ENCODE data around the gene BRD7. TPM values are rescaled to one million over a fixed set of nuclear protein-coding genes. Genes with fewer than 3 reads are reported as not detected.

Gene BRD7
- total RNA-seq, 1 donor from 2014 or later, result 88.8 TPM

- DNase-seq (ENCODE audit: low spot score), result no peak
- H3K27me3 Mint-ChIP-seq (ENCODE audit: insufficient read depth), result no peaks in the 10 kb centered on the region
- no peak overlapping the region for H3K4me3 Mint-ChIP-seq
- peaks cover 9% of the 10 kb centered on the region for H3K36me3 Mint-ChIP-seq (ENCODE audit: low read depth)
- no peaks in the 10 kb centered on the region for H3K9me3 Mint-ChIP-seq
- intact Hi-C loops (cut with micrococcal nuclease), result no loop called here
- H3K4me1 Mint-ChIP-seq (ENCODE audit: low read depth), result no peaks in the 10 kb centered on the region
- H3K27ac Mint-ChIP-seq, result no peak overlapping the region
Measured at GRCh38 chr16:50300942-50301625, 67.7 kb downstream of the BRD7 start.

GRCh38 chr16:50299508-50300105, 69.2 kb downstream of the BRD7 start:
- H3K9me3 Mint-ChIP-seq, result no peaks in the 10 kb centered on the region
- no peak overlapping the region for H3K27ac Mint-ChIP-seq
- H3K4me1 Mint-ChIP-seq (ENCODE audit: low read depth), result peaks cover 5% of the 10 kb centered on the region
- no peaks in the 10 kb centered on the region for H3K27me3 Mint-ChIP-seq (ENCODE audit: insufficient read depth)
- no peak for DNase-seq (ENCODE audit: low spot score)
- no peak overlapping the region for H3K4me3 Mint-ChIP-seq
- intact Hi-C loops (cut with micrococcal nuclease), result no loop called here
- H3K36me3 Mint-ChIP-seq (ENCODE audit: low read depth), result peaks cover 16% of the 10 kb centered on the region

- Mint-ChIP-seq H3K27ac (no peak overlapping the region), H3K4me1 (ENCODE audit: low read depth) (peaks cover 5% of the 10 kb centered on the region), H3K36me3 (ENCODE audit: low read depth) (peaks cover 19% of the 10 kb centered on the region), H3K9me3 (no peaks in the 10 kb centered on the region), H3K27me3 (ENCODE audit: insufficient read depth) (no peaks in the 10 kb centered on the region), H3K4me3 (no peak overlapping the region)
- DNase-seq (ENCODE audit: low spot score), result no peak
- intact Hi-C loops (cut with micrococcal nuclease), result no loop called here
Measured at GRCh38 chr16:50298591-50299507, 69.9 kb downstream of the BRD7 start.

- Mint-ChIP-seq H3K27ac (no peak overlapping the region), H3K27me3 (ENCODE audit: insufficient read depth) (no peaks in the 10 kb centered on the region), H3K4me1 (ENCODE audit: low read depth) (peaks cover 5% of the 10 kb centered on the region), H3K36me3 (ENCODE audit: low read depth) (peaks cover 19% of the 10 kb centered on the region), H3K9me3 (no peaks in the 10 kb centered on the region), H3K4me3 (no peak overlapping the region)
- intact Hi-C loops (cut with micrococcal nuclease), result no loop called here
- DNase-seq (ENCODE audit: low spot score), result no peak
Measured at GRCh38 chr16:50298075-50298460, 70.7 kb downstream of the BRD7 start.

- no peaks in the 10 kb centered on the region for H3K27me3 Mint-ChIP-seq (ENCODE audit: insufficient read depth)
- no peak overlapping the region for H3K4me3 Mint-ChIP-seq
- no peak for DNase-seq (ENCODE audit: low spot score)
- H3K36me3 Mint-ChIP-seq (ENCODE audit: low read depth), result peaks cover 17% of the 10 kb centered on the region
- peaks cover 5% of the 10 kb centered on the region for H3K4me1 Mint-ChIP-seq (ENCODE audit: low read depth)
- no peak overlapping the region for H3K27ac Mint-ChIP-seq
- no peaks in the 10 kb centered on the region for H3K9me3 Mint-ChIP-seq
- intact Hi-C loops (cut with micrococcal nuclease), result no loop called here
Measured at GRCh38 chr16:50297301-50298074, 71.3 kb downstream of the BRD7 start.

- H3K27ac Mint-ChIP-seq, result no peak overlapping the region
- peaks cover 5% of the 10 kb centered on the region for H3K4me1 Mint-ChIP-seq (ENCODE audit: low read depth)
- no peaks in the 10 kb centered on the region for H3K27me3 Mint-ChIP-seq (ENCODE audit: insufficient read depth)
- no peaks in the 10 kb centered on the region for H3K9me3 Mint-ChIP-seq
- no peak overlapping the region for H3K4me3 Mint-ChIP-seq
- intact Hi-C loops (cut with micrococcal nuclease), result no loop called here
- peaks cover 20% of the 10 kb centered on the region for H3K36me3 Mint-ChIP-seq (ENCODE audit: low read depth)
- DNase-seq (ENCODE audit: low spot score), result no peak
Measured at GRCh38 chr16:50296807-50297206, 72.0 kb downstream of the BRD7 start.

- peaks cover 20% of the 10 kb centered on the region for H3K36me3 Mint-ChIP-seq (ENCODE audit: low read depth)
- DNase-seq (ENCODE audit: low spot score), result no peak
- H3K4me1 Mint-ChIP-seq (ENCODE audit: low read depth), result peaks cover 5% of the 10 kb centered on the region
- H3K9me3 Mint-ChIP-seq, result no peaks in the 10 kb centered on the region
- no peaks in the 10 kb centered on the region for H3K27me3 Mint-ChIP-seq (ENCODE audit: insufficient read depth)
- peak overlapping the region; percentile 50 for H3K27ac Mint-ChIP-seq
- no peak overlapping the region for H3K4me3 Mint-ChIP-seq
- intact Hi-C loops (cut with micrococcal nuclease), result no loop called here
Measured at GRCh38 chr16:50295541-50296132, 73.2 kb downstream of the BRD7 start.

GRCh38 chr16:50294955-50295354, 73.8 kb downstream of the BRD7 start:
- peaks cover 22% of the 10 kb centered on the region for H3K36me3 Mint-ChIP-seq (ENCODE audit: low read depth)

GRCh38 chr16:50293994-50294855, 74.6 kb downstream of the BRD7 start:
- Mint-ChIP-seq H3K4me1 (ENCODE audit: low read depth) (peaks cover 6% of the 10 kb centered on the region), H3K9me3 (no peaks in the 10 kb centered on the region), H3K36me3 (ENCODE audit: low read depth) (peaks cover 22% of the 10 kb centered on the region), H3K27me3 (ENCODE audit: insufficient read depth) (no peaks in the 10 kb centered on the region), H3K27ac (no peak overlapping the region), H3K4me3 (no peak overlapping the region)
- DNase-seq (ENCODE audit: low spot score), result no peak
- intact Hi-C loops (cut with micrococcal nuclease), result no loop called here

More at GRCh38 chr16:50294955-50295354, 73.8 kb downstream of the BRD7 start:
- intact Hi-C loops (cut with micrococcal nuclease), result no loop called here
- H3K27me3 Mint-ChIP-seq (ENCODE audit: insufficient read depth), result no peaks in the 10 kb centered on the region
- DNase-seq (ENCODE audit: low spot score), result no peak
- no peak overlapping the region for H3K27ac Mint-ChIP-seq
- H3K9me3 Mint-ChIP-seq, result no peaks in the 10 kb centered on the region
- no peak overlapping the region for H3K4me3 Mint-ChIP-seq
- peaks cover 5% of the 10 kb centered on the region for H3K4me1 Mint-ChIP-seq (ENCODE audit: low read depth)

- peaks cover 26% of the 10 kb centered on the region for H3K36me3 Mint-ChIP-seq (ENCODE audit: low read depth)
- no peaks in the 10 kb centered on the region for H3K9me3 Mint-ChIP-seq
- H3K4me3 Mint-ChIP-seq, result no peak overlapping the region
- no peak for DNase-seq (ENCODE audit: low spot score)
- no peaks in the 10 kb centered on the region for H3K27me3 Mint-ChIP-seq (ENCODE audit: insufficient read depth)
- peaks cover 9% of the 10 kb centered on the region for H3K4me1 Mint-ChIP-seq (ENCODE audit: low read depth)
- no peak overlapping the region for H3K27ac Mint-ChIP-seq
- intact Hi-C loops (cut with micrococcal nuclease), result no loop called here
Measured at GRCh38 chr16:50293041-50293783, 75.6 kb downstream of the BRD7 start.

GRCh38 chr16:50292566-50292948, 76.2 kb downstream of the BRD7 start:
- no peak for DNase-seq (ENCODE audit: low spot score)
- Mint-ChIP-seq H3K27me3 (ENCODE audit: insufficient read depth) (no peaks in the 10 kb centered on the region), H3K27ac (no peak overlapping the region), H3K36me3 (ENCODE audit: low read depth) (peaks cover 27% of the 10 kb centered on the region), H3K4me1 (ENCODE audit: low read depth) (peaks cover 9% of the 10 kb centered on the region), H3K9me3 (no peaks in the 10 kb centered on the region), H3K4me3 (no peak overlapping the region)
- intact Hi-C loops (cut with micrococcal nuclease), result no loop called here

Measured in activated T-helper 1 cell treated with anti-CD3 and anti-CD28 coated beads, Interleukin-12 subunit alpha, Interleukin-12 subunit beta, Interleukin-2, Interleukin-4 antibody, amounts not matched to agents 30 ng/mL and 10 ng/mL and 1 ng/mL, durations not matched to agents 14 hours and 24 hours and 36 hours (primary cell).